Activated T-helper 9 cell treated with anti-CD3 and anti-CD28 coated beads, Interleukin-2, amount 50 U/mL, for 16 hours (primary cell): ENCODE data around the gene CD68.

Source experiments
- DNase-seq: peaks from one replicate; pipeline ENCODE4 v3.0.0-alpha.2; 2020; ENCODE audit warnings: low read depth

The CD68 gene

GRCh38 chr17:7559320-7560171 is 19.9 kb upstream of the CD68 start:
- DNase-seq = no peak

- peak; percentile 28 for DNase-seq
Observed at GRCh38 chr17:7560172-7561027, 19.0 kb upstream of the CD68 start.

- peak; percentile 80 for DNase-seq
Observed at GRCh38 chr17:7561028-7561575, 18.3 kb upstream of the CD68 start.

- DNase-seq = peak; percentile 90
Observed at GRCh38 chr17:7561589-7562207, 17.7 kb upstream of the CD68 start, which contains the start of gene SENP3. TSS of gene SENP3 (plus strand) at chr17:7561919. CDS start at chr17:7563077, 1,158 bp downstream.

GRCh38 chr17:7562208-7562605 is 17.2 kb upstream of the CD68 start:
- no peak for DNase-seq

GRCh38 chr17:7563115-7563869 is 16.1 kb upstream of the CD68 start:
- no peak for DNase-seq

GRCh38 chr17:7569571-7569970 is 9.9 kb upstream of the CD68 start:
- DNase-seq = no peak

GRCh38 chr17:7570351-7570750 is 9.1 kb upstream of the CD68 start:
- DNase-seq = no peak

GRCh38 chr17:7572338-7572587 is 7.2 kb upstream of the CD68 start:
- no peak for DNase-seq

- DNase-seq = peak; percentile 99
Observed at GRCh38 chr17:7572588-7573323, 6.7 kb upstream of the CD68 start.

- peak; percentile 87 for DNase-seq
Observed at GRCh38 chr17:7573324-7574080, 5.9 kb upstream of the CD68 start.

- no peak for DNase-seq
Observed at GRCh38 chr17:7574176-7574953, 5.1 kb upstream of the CD68 start.

GRCh38 chr17:7575481-7575883 is 4.0 kb upstream of the CD68 start:
- DNase-seq = no peak

GRCh38 chr17:7575959-7576358 is 3.5 kb upstream of the CD68 start:
- no peak for DNase-seq

GRCh38 chr17:7576432-7576937 is 3.0 kb upstream of the CD68 start:
- no peak for DNase-seq

GRCh38 chr17:7577327-7578199 is 1.9 kb upstream of the CD68 start:
- no peak for DNase-seq

GRCh38 chr17:7579834-7580603 is 581 bp downstream of the CD68 start:
- DNase-seq = no peak
